HG03097 (cell line): ENCODE results near the gene JCHAIN.
A peak's percentile ranks its signal among the peaks of the same experiment; 100 is the strongest.
"Not testable (repeated sequence)": the region's sequence is repeated elsewhere in the genome, so short reads cannot be mapped to it uniquely, and the experiment has no call there.

Source experiments
- ATAC-seq: cut with Tn5 transposase; IDR thresholded peaks from one replicate; pipeline ENCODE4 v1.9.1; 2021; ENCODE audit not compliant: unreplicated experiment, low FRiP score

JCHAIN gene

GRCh38 chr4:70691661-70692060 is 25.4 kb upstream of the JCHAIN start:
- no peak for ATAC-seq

GRCh38 chr4:70688795-70689231 is 22.5 kb upstream of the JCHAIN start:
- peak; percentile 1 for ATAC-seq

GRCh38 chr4:70687821-70688794 is 21.8 kb upstream of the JCHAIN start, which contains the start of gene UTP3:
UTP3 (plus strand) TSS chr4:70688532; CDS start chr4:70688678, 146 bp downstream.
- peak; percentile 91 for ATAC-seq

DNA sequence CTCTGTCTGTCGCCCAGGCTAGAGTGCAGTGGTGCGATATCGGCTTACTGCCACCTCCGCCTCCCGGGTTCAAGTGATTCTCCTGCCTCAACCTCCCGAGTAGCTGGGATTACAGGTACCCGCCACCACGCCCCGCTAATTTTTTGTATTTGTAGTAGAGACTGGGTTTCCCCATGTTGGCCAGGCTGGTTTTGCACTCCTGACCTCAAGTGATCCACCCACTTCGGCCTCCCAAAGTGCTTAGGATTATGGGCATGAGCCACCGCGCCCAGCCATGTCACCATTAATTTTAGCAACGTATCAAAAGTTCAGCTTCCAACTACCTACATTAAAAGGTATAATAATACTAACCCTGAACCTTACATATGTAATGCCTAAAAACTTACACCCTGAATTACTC is 21.1 kb upstream of the JCHAIN start:
- ATAC-seq, result no peak

DNA sequence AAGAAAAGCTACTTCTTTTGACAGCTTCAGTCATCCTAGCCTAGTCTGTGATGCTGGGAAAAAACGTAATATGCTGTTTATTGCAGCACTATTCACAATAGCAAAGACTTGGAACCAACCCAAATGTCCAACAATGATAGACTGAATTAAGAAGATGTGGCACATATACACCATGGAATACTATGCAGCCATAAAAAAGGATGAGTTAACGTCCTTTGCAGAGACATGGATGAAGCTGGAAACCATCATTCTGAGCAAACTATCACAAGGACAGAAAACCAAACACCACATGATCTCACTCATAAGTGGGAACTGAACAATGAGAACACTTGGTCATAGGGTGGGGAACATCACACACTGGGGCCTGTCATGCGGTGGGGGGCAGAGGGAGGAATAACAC is 15.8 kb upstream of the JCHAIN start:
- ATAC-seq, result not testable (repeated sequence)

- no peak for ATAC-seq
Observed at GRCh38 chr4:70681704-70682103, 15.4 kb upstream of the JCHAIN start.

DNA sequence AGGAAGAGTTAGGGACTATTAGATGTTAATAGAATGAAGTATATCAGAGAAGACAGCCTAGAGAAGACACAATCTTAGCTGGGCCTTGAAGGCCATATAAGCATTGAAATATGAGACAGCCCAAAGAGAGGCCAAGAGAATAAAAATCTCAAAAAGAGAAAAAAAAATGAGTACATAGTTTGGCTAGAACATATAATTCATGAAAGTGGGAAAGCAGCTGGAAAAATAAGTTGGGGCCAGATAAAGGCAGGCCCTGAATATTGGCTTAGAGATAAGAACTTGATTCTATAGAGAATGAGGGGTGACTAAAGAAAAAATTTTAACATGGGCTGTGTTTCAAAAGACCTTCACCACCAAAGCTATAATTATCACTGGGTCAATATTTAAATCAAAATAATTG is 14.6 kb upstream of the JCHAIN start:
- no peak for ATAC-seq

GRCh38 chr4:70678383-70678999 is 12.2 kb upstream of the JCHAIN start:
- peak; percentile 72 for ATAC-seq

DNA sequence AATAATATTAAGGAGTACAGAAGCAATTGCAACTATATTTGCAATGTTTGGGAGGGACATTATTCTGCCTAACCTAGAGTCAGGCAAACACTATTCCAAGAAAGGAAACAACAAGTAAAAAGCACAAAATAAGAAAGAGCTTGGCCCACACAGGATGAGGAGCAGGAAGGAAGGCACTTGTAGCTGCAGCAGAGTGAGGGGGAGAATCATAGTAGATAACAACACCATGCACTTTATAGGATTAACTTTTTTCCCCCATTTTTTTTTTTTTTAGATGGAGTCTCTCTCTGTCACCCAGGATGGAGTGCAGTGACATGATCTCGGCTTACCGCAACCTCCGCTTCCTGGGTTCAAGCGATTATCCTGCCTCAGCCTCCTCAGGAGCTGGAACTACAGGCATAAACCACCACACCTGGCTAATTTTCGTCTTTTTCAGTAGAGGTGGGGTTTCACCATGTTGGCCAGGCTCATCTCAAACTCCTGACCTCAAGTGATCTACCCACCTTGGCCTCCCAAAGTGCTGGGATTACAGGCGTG is 10.3 kb upstream of the JCHAIN start:
- ATAC-seq, result no peak

- ATAC-seq, result no peak
Observed at GRCh38 chr4:70674731-70675130, 8.4 kb upstream of the JCHAIN start.

DNA sequence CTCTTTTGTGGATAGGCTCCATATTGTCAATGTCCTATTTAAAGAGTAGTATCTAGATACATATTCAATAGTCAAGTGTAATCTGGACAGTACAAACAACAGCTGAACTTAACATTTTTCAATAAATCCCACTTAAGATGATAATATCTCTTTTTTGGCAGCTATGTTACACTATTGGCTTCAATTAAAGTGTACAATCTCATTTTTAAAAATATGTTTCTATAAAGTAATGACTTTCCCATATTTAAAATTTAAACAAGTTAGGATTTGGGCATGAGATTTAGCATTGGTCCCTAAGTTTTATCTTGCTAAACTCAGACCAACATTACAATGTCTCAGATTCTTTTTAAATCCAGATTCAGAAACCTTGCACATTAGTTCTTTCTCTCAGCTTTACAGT is 7.9 kb upstream of the JCHAIN start:
- no peak for ATAC-seq

- no peak for ATAC-seq
Observed at GRCh38 chr4:70671091-70671490, 4.8 kb upstream of the JCHAIN start.

- ATAC-seq, result no peak
Observed at GRCh38 chr4:70670332-70671014, 4.2 kb upstream of the JCHAIN start.

DNA sequence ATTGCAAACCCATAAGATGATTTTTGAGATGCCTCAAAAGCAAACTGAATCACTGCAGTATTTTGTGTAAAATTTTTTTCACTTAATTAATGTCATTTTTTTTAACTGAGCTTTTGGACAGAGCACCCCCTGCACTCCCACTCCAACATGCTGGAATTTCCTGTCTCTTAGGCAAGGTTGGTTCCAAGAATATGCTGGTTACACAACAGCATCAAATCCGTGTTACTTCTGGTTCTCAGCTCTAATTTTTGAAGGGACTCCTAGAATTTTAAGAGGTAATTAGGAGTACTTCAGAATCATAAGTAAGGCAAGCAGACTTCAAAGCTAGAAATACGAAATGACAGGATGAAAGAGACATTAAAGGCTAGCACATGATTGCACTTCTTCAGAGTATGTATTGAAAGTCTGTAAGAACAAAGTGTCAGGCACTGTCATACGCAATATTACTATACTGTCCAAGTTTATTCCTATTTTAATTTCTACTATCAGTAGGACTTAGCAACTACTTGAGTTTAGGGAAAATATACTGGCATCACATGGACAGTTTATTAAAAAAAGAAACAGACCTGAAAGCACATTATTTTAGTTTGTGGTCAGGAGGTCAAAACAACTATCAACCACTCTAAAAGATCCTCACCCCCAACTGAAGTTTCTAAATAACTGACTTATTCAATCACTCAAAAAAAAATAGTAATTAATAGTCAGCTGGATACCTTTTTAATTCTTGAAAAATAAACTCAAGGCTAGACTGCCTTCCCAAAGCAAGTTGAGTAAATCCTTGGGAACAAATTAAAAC is 1.6 kb upstream of the JCHAIN start:
- no peak for ATAC-seq

DNA sequence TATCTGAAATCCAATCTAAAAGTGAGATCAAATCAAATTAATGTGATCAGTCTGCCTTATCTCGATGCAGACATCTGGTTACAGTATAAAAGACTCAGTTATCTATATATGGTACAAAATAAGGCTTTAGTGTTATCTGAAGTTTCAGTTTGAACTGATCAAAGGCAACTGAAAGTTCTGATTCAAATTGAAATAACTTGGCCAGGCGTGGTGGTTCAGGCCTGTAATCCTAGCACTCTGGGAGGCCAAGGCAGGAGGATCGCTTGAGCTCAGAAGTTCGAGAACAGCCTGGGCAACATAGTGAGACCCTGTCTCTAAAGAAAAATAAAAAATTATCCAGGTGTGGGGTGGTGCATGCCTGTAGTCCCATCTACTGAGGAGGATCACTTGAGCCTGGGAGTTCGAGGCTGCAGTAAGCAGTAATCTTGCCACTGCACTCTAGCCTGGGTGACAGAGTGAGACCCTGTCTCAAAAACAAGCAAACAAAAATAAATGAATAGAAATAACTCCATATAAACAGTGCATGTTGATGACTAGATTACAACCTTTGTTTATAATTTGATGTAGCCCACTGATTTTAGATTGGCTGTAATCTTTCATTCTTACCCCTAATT is 4.9 kb downstream of the JCHAIN start:
- ATAC-seq, result not testable (repeated sequence)

DNA sequence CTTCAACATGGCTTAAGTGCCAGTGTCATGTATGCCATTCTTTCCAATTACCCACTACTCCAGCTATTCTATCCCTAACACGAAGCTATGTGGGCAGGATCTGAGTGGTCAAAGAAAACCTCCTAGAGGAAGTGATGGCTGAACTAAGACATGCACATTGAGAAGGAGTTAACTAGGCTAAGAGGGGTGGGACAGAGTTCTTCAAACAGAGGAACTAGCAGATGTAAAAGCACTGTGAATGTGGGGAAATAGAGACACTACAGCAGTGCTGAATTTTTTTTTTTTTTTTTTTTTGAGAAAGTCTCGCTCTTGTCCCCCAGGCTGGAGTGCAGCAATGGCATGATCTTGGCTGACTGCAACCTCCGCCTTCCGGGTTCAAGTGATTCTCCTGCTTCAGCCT is 6.2 kb downstream of the JCHAIN start:
- no peak for ATAC-seq

GRCh38 chr4:70658418-70658817 is 7.9 kb downstream of the JCHAIN start:
- ATAC-seq, result no peak

DNA sequence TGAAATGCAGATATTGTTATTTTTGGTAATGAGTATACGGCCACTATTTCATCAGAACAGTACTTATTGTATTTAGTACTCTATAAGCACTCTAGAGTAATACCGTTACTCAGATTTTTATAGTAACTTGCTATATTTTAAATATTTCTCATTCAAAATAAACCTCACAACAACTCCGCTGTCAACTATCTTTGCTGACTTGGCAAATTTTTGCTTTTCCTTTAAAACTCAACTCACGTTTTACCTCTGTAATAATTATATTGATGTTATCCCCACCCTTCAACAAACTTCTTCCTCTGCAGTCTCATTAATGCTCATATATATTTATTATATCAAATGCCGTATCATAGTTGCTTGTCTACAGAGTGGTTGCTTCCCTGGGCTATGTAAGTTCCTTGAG is 9.0 kb downstream of the JCHAIN start:
- ATAC-seq, result no peak

GRCh38 chr4:70654605-70655011 is 11.7 kb downstream of the JCHAIN start:
- ATAC-seq, result no peak
